ENCODE data around the gene TMEFF2.

Gene TMEFF2

DNA sequence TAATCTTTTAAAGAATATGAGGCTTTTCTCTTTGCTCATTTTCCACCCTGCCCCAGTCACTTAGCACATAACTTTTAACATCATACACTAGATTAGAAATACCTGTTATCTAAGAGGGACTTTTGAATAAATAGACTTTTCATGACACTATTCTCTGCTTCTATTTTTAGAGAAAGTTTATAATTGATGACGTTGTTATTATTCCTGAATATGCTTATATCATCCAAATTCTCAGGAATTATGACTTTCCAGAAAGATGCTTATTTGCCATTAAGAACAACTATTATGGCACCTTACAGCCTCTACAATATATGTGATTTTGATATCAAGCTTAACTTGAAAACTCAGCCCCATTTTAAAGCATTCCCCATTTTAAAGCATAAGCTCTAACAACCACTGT lies 11.4 kb downstream of the TMEFF2 start:
- no peak for DNase-seq (ENCODE audit: extremely low read depth, low read depth)
- TF ChIP-seq, protein P1, sequence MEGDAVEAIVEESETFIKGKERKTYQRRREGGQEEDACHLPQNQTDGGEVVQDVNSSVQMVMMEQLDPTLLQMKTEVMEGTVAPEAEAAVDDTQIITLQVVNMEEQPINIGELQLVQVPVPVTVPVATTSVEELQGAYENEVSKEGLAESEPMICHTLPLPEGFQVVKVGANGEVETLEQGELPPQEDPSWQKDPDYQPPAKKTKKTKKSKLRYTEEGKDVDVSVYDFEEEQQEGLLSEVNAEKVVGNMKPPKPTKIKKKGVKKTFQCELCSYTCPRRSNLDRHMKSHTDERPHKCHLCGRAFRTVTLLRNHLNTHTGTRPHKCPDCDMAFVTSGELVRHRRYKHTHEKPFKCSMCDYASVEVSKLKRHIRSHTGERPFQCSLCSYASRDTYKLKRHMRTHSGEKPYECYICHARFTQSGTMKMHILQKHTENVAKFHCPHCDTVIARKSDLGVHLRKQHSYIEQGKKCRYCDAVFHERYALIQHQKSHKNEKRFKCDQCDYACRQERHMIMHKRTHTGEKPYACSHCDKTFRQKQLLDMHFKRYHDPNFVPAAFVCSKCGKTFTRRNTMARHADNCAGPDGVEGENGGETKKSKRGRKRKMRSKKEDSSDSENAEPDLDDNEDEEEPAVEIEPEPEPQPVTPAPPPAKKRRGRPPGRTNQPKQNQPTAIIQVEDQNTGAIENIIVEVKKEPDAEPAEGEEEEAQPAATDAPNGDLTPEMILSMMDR (IDR thresholded peaks at IDR 0.05; ENCODE audit: low read depth, low read length): no peak

DNA sequence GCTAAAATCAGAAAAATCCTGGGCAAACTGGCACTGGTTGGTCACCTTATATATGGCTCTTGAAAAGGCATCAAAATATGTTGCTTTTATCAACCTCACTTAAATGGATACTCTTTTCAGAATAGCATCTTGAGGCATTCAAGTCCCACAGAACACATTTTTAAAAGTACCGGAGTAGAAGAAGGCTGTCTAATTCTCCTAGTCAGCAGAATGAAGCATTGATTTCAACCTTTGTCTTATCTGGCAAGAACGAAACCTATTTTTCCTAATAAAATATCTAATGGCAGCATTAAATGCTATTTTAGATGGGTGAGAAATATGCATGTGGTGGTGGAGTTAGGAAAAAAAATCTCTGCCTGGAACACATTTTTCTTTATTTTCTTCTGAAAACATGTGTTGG lies 27.8 kb downstream of the TMEFF2 start:
- no peak for DNase-seq (ENCODE audit: extremely low read depth, low read depth)
- TF ChIP-seq, protein P1 (IDR thresholded peaks at IDR 0.05; ENCODE audit: low read depth, low read length): no peak

DNA sequence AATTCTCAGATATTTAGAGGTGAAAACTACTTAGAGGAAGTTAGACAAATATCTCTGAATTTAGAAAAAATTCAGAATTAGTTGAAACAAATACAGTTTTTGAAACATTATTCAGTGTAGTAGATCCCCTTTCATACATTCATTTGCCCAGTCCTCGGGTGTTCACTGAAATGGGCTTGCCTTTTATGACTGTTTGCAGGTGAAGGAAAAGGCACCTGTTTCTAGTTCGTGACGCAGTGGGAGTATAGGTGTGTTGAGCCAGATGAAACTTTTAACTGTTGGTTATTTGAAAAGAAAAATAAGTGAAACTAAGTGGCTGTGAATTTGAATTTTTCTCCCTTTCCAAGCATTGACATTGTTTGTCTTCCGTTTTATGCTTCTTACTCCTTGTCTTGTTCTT lies 28.9 kb downstream of the TMEFF2 start:
- no peak for DNase-seq (ENCODE audit: extremely low read depth, low read depth)
- TF ChIP-seq, protein P1 (IDR thresholded peaks at IDR 0.05; ENCODE audit: low read depth, low read length): no peak

DNA sequence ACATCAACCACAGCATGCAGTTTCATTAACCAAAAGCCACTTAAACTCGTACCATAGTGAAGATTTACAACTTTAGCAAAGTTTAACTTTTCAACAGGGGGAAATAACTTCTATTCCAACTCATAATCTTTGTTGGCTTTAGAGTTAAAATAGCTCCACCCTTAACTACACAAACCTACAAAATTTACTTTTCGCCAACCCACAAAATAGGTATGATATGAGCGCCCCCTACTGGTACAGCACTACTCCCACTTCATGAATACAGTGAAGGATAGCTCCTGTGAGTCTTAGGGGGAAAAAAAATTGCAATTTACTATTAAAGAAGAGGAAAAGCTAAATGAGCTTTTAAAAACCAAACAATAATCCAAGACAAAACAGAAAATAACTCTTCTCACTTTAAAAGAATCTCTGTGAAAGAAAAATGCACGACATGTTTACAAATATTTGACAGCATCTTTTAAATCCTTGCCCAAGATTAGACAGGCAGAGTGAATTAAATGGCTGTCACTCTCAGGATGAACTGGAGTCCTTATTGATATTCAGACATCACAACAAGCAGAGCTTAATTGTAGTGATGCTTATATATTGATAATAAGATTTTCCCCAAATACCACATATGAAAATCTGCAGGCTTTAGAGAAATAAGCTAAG lies 32.2 kb downstream of the TMEFF2 start:
- DNase-seq (ENCODE audit: extremely low read depth, low read depth): peak; percentile 49
- TF ChIP-seq, protein P1 (IDR thresholded peaks at IDR 0.05; ENCODE audit: low read depth, low read length): peak; percentile 91

DNA sequence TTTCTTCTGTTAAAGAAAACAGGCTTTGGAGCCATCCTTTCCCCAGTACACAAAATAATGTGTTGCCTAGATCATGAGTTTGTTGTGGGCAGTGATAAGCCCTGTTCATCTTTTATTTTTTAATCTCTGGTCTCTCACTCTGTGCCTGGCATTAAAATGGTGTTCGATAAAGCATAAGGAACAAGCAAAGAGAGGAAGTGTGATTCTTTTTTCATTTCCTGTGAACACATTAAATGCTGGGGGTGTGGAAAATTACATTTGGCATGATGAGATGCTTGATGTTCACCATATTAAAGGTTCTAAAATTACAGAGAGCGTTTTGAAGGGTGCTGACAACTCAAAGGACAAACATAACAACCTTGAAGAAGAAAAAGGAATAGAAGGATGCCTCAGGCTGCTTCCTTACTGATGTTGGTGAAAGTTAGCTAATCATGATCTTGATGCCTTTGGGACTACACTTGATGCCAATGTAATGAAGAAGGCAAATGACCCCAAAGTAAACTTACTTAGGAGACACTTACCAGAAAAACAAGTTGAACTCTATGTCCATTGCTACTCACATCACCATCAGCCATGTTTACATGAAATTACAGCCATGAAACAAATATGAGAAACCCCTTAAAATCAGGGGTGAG lies 33.0 kb downstream of the TMEFF2 start:
- TF ChIP-seq, protein P1 (IDR thresholded peaks at IDR 0.05; ENCODE audit: low read depth, low read length): no peak
- DNase-seq (ENCODE audit: extremely low read depth, low read depth): no peak

DNA sequence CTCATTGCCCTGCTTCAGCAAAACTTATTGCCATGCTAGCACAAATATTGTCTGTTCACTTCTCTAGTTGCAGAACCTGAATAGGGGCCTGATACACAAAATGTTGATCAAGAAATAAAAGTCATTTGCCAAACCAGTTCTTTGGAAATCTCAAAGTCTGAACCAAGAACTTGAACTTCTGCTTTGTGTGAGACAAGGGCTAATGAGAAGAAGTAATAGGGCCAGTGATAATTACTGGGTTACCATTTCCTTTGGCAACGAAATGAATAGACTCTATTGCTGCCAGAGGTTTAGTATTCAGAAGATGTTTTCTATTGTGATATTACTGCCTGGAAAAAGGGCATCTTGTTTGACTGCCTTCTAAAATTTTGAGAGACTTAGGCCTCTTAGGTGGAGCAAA lies 35.0 kb downstream of the TMEFF2 start:
- TF ChIP-seq, protein P1 (IDR thresholded peaks at IDR 0.05; ENCODE audit: low read depth, low read length): no peak

DNA sequence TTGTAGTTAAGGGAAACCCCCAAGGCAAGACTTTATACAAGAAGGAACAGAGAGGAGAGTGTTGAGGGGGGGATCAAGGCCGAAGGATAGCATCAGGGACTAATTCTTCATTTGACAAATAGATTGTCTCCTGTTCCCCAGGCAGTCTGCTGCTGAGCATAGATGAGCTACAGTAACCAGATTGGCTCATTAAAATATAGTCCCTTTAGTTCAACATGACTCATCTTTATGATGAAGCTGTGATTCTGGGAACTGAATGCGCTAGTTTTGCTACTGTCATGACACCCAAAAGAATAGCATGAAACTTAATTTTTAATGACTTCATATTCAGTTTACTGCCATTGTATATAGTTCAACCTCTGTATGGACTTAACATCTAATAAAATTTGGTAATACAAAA lies 35.5 kb downstream of the TMEFF2 start:
- no peak for DNase-seq (ENCODE audit: extremely low read depth, low read depth)
- TF ChIP-seq, protein P1 (IDR thresholded peaks at IDR 0.05; ENCODE audit: low read depth, low read length): no peak

More for the DNA sequence above, 35.0 kb downstream of the TMEFF2 start:
- DNase-seq (ENCODE audit: extremely low read depth, low read depth): no peak
